AML-193 (cell line): ENCODE measurements around the gene SRGAP1.
"Not testable (repeated sequence)": the region's sequence is repeated elsewhere in the genome, so short reads cannot be mapped to it uniquely, and the experiment has no call there.

Source experiments
- DNase-seq, 2 experiments: peaks; one replicate each; lab custom pipeline; 2025; lab: John Stamatoyannopoulos, UW

The SRGAP1 gene

GRCh38 chr12:63838411-63838810, 6.1 kb upstream of the SRGAP1 start:
- DNase-seq = no peak

- no peak for DNase-seq
Measured at GRCh38 chr12:63841011-63841410, 3.5 kb upstream of the SRGAP1 start.

DNA sequence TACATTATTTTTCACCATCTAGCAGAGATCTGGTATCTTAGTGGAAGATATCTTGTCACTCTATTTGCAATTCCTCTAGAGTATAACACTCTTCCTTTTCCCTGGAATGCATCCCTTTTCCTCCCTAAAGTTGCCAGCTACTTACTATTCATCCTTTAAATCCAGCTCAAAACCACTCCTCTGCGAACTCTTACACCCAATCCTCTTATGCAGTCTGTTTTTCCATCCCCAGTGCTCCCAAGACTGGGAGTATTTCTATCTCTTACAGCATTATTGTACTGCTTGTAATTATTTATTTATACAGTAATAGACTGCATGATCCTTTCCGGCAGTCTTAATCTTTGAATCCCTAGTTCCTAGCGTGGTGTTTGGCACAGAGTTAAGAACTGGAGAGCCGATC, 2.9 kb upstream of the SRGAP1 start:
- DNase-seq = no peak

DNA sequence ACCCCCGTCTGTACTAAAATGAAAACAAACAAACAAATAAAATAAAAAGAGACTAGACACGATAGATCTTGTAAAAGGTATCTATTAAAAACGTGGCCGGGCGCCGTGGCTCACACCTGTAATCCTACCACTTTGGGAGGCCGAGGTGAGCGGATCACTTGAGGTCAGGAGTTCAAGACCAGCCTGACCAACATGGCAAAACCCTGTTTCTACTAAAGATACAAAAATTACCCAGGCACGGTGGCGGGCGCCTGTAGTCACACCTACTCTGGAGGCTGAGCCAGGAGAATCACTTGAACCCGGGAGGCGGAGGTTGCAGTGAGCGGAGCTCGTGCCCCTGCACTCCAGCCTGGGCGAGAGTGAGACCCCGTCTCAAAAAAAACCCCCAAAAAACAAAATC, 1.8 kb upstream of the SRGAP1 start:
- DNase-seq = not testable (repeated sequence)

GRCh38 chr12:63843254-63843720, 1.2 kb upstream of the SRGAP1 start:
- DNase-seq = no peak

GRCh38 chr12:63843721-63844390, 644 bp upstream of the SRGAP1 start:
- DNase-seq = peak; percentile 73 to 82

DNA sequence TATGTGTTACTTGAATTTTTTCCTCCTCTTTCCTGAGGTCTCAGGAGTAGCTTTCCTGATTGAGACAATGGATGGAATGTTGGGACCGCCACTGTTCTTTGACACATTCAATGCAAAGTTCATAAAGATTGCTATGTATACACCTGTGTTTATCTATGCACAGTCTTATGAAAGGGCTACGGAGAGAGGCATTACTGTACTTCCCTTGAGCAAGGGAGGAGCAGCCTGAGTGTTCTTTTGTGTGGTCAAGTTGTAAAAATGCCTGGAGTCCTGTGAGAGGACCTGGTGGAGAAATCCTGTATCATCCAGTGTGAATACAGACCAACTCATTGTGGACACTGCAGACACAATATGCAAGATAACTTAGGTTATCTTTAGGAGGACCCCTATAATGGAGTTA, 1.2 kb downstream of the SRGAP1 start:
- DNase-seq = no peak

GRCh38 chr12:63846238-63846967, 1.9 kb downstream of the SRGAP1 start:
- no peak for DNase-seq

DNA sequence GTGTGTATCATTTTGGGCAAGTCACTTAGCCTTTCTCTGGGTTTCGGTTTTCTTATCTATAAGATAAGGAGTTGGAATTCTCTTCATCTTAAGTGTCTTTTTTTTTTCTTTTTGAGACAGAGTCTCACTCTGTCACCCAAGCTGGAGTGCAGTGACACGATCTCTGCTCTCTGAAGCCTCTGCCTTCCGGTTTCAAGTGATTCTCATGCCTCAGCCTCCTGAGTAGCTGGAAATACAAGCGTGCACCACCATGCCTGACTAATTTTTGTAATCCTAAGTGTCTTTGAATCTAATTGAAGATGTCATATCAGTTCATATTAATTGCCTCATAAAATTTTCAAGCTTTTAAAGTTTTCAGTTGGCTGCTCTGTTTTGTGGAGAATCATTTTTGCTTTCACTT, 4.0 kb downstream of the SRGAP1 start:
- no peak for DNase-seq

- no peak for DNase-seq
Measured at GRCh38 chr12:63849106-63849620, 4.7 kb downstream of the SRGAP1 start.

GRCh38 chr12:63849641-63850040, 5.1 kb downstream of the SRGAP1 start:
- DNase-seq = no peak

- no peak for DNase-seq
Measured at GRCh38 chr12:63853978-63854377, 9.5 kb downstream of the SRGAP1 start.

- no peak for DNase-seq
Measured at GRCh38 chr12:63855299-63855698, 10.8 kb downstream of the SRGAP1 start.

- DNase-seq = no peak
Measured at GRCh38 chr12:63857771-63858670, 13.5 kb downstream of the SRGAP1 start.

- not testable (repeated sequence) for DNase-seq
Measured at GRCh38 chr12:63859880-63860279, 15.4 kb downstream of the SRGAP1 start.

DNA sequence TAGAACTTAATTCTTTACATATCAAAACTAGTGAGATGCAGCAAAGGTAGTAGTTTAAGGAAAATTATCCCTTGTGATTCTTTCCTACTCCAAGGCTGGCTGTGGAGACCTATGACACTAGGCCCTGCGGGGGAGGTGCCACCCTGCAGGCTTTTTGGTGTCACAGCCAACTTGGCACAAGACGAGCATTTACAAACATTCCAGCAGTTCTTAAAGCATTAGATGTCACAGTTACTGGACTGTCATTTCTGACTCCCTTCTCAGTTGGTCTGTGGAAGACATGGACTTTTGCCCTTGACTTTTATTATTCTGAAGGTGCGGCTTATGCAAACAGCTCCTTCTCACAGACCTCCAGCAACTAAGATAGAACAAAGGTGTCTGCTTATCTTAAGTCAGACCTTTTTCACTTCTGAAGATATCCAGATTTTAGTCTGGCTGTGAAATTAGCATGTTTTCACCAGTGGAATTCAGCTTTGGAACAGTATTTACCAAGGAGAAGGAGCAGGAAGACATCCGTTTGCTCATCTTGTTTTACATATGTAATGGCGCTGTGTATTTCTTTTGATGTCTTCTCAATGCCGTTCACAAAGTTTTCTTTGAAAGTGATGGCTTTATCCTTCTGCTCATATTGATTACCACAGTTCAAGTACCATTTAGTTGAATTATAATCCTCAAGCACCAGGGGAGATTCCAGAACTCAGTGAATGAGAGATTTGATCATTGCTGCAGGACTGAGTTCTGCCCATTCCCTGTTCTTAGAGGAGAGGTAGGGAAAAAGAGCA, 17.9 kb downstream of the SRGAP1 start:
- DNase-seq = no peak

DNA sequence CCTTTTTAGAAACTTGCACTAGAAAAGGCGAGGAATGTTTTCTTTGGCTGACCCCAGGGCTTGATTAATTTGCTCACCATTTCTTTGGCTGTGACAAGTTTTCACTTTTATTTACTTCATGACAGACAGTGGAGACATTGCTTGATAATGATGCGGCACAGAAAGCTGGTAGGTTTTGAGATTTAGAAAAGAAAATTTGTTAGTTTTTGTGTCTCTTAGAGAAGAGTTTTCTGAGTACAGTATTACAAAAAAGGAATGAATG, 18.4 kb downstream of the SRGAP1 start:
- DNase-seq = no peak

DNA sequence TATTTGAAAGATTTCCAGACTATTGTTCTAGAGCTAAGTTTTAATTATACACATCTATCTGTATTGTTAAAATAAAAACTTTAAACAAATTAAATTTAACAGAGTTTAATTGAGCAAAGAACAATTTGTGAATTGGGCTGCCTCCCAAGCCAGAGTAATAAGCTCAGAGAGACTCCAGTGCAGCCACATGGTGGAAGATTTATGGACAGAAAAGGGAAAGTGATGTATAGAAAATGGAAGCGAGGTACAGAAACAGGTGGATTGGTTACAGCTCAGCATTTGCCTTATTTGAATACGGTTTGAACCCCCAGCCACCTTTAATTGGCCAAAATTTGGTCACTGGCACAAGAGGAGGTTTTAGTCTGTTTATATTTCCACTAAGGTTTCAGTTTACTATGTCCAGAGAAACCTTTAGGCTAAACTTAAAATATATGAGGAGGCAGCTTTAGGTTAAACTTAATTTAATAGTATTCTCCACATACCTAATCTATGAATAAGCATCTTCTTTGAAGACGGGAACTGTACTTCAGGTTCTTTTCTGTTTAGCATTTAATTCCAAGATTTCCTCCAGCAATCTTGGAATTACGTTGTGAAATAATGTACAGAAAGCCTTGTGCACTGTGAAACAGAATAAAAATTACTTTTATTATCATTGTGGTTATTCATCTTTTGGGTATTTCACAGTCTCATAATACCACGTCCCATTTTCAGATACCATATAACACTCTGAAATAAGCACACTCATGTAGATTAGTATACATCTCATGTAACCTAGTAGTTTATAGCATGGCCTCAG, 19.4 kb downstream of the SRGAP1 start:
- DNase-seq = no peak

DNA sequence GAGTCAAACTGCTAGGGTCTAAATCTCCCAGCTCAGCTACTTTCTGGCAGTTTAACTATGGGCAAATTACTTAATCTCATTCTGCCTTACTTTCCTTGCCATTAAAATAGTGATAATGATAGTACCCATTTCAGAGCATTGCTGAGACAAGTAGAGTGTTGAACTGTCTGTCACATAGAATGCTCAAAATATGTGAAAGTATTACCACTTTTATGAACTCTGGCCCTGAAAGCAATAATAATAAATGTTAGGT, 19.9 kb downstream of the SRGAP1 start:
- no peak for DNase-seq

GRCh38 chr12:63865448-63865847, 20.9 kb downstream of the SRGAP1 start:
- DNase-seq = no peak

DNA sequence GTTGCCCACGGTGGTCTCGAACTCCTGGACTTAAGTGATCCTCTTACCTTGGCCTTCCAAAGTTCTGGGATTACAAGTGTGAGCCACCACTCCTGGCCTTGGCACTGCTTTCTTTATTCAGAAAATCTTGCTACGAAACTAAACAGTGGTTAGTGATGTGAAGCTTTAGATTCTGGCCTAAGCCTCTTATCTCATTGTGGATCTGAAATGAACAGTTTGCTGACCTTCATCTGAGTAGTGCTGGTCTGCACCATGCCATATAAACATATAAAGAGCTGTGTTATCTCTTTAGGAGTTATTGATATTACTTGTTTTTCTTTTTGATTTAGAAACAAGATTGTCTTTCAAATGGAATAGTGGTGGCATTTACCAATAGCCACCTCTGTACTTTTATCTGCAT, 22.6 kb downstream of the SRGAP1 start:
- no peak for DNase-seq
